OCI-LY7 (cell line): ENCODE measurements around the gene GFI1B. TPM values are rescaled to one million over a fixed set of nuclear protein-coding genes. Genes with fewer than 3 reads are reported as not detected.
A peak's percentile ranks its signal among the peaks of the same experiment; 100 is the strongest.

ENCODE experiments used
- BruUV-seq: library from RNA; stranded (reverse); fragments of 400-500 nt; replicated peaks from 2 replicates; lab custom pipeline; 2021; lab: Mats Ljungman, UMichigan
- CTCF ChIA-PET: fragments of 300-600 bp; sonication (Branson Sonifier 250); formaldehyde crosslinking; loops from one replicate; lab custom pipeline; 2022; ENCODE audit warnings: antibody characterized with exemption; ENCODE audit not compliant: unreplicated experiment; lab: Charles Lee
- POLR2A ChIA-PET: fragments of 300-600 bp; sonication (Branson Sonifier 250); formaldehyde crosslinking; loops from one replicate; lab custom pipeline; 2022; ENCODE audit warnings: antibody characterized with exemption; lab: Charles Lee
- DNase-seq: peaks from one replicate; pipeline ENCODE4 v3.0.0-alpha.2; 2015; ENCODE audit warnings: low spot score
- H2AFZ ChIP-seq: fragments of 200-600 bp; sonication (generic), shearing (Covaris generic); 2 replicates; pipeline ENCODE4 v1.6.1; 2014; ENCODE audit warnings: mild to moderate bottlenecking, antibody characterized with exemption, low read length, moderate library complexity
- H3K27ac ChIP-seq: fragments of 200-600 bp; sonication (generic); 2 replicates; pipeline ENCODE4 v1.5.1; 2014; ENCODE audit warnings: mixed run types, low read depth, mild to moderate bottlenecking, moderate library complexity, low read length, inconsistent platforms; ENCODE audit not compliant: poor library complexity, severe bottlenecking
- H3K36me3 ChIP-seq: fragments of 200-600 bp; sonication (generic); 2 replicates; pipeline ENCODE4 v1.6.1; 2014; ENCODE audit warnings: mild to moderate bottlenecking, antibody characterized with exemption, low read length, moderate library complexity, mixed read lengths; ENCODE audit not compliant: insufficient read depth
- H3K4me1 ChIP-seq: fragments of 200-600 bp; sonication (generic); 2 replicates; pipeline ENCODE4 v1.5.1; 2014; ENCODE audit warnings: mild to moderate bottlenecking, low read length; ENCODE audit not compliant: insufficient read depth, poor library complexity, severe bottlenecking
- H3K4me2 ChIP-seq: fragments of 200-600 bp; sonication (generic); 2 replicates; pipeline ENCODE4 v1.6.1; 2014; ENCODE audit warnings: mild to moderate bottlenecking, low read length
- H3K4me3 ChIP-seq: fragments of 200-600 bp; sonication (generic); 2 replicates; pipeline ENCODE4 v1.5.1; 2014; ENCODE audit warnings: mild to moderate bottlenecking, low read depth, low read length; ENCODE audit not compliant: poor library complexity, severe bottlenecking
- H3K79me2 ChIP-seq: fragments of 200-600 bp; sonication (generic); 2 replicates; pipeline ENCODE4 v1.6.1; 2016; ENCODE audit warnings: low read depth, mild to moderate bottlenecking, low read length, moderate library complexity, mixed read lengths; ENCODE audit not compliant: insufficient read depth
- H3K9me2 ChIP-seq: fragments of 200-600 bp; sonication (generic); 2 replicates; pipeline ENCODE4 v1.6.1; 2016; ENCODE audit warnings: mild to moderate bottlenecking, low read length, mixed read lengths; ENCODE audit not compliant: insufficient read depth
- H3K9me3 ChIP-seq: fragments of 200-600 bp; sonication (generic); 2 replicates; pipeline ENCODE4 v1.6.1; 2014; ENCODE audit warnings: mild to moderate bottlenecking, mixed run types, low read length, mixed read lengths
- H4K20me1 ChIP-seq: fragments of 200-600 bp; sonication (generic); 2 replicates; pipeline ENCODE4 v1.6.1; 2014; ENCODE audit warnings: mild to moderate bottlenecking, antibody characterized with exemption, low read length, moderate library complexity, mixed read lengths; ENCODE audit not compliant: insufficient read depth
- EZH2phosphoT487 ChIP-seq: fragments of 200-600 bp; sonication (generic); IDR thresholded peaks from 2 replicates; pipeline ENCODE4 v1.6.1; 2018; ENCODE audit warnings: low read depth, borderline replicate concordance, mild to moderate bottlenecking, mixed run types, antibody characterized with exemption, low read length, moderate library complexity, mixed read lengths
- intact Hi-C: fragments of 100-400 bp; cut with micrococcal nuclease; formaldehyde crosslinking; loops from one replicate; pipeline ENCODE4 v1.10.0; 2022; ENCODE audit not compliant: unreplicated experiment
- total RNA-seq, 2 experiments: library from RNA; depleted of rRNA in 1 of 2; stranded (reverse); fragments of >200 nt in 1 of 2; shearing (Covaris generic) in 1 of 2; gene quantifications; 2 replicates each; pipeline ENCODE4 v1.2.3, GENCODE V29; 2014 to 2022
- TF ChIP-seq, protein P1 (sequence below): fragments of 200-600 bp; sonication (generic); conservative IDR thresholded peaks from 2 replicates; pipeline ENCODE4 v1.5.1; 2014; ENCODE audit warnings: mild to moderate bottlenecking, antibody characterized with exemption, low read length, moderate library complexity, mixed read lengths

The GFI1B gene
- total RNA-seq, 2 experiments from 2014 or later = 0.50 to 4.9 TPM

DNA sequence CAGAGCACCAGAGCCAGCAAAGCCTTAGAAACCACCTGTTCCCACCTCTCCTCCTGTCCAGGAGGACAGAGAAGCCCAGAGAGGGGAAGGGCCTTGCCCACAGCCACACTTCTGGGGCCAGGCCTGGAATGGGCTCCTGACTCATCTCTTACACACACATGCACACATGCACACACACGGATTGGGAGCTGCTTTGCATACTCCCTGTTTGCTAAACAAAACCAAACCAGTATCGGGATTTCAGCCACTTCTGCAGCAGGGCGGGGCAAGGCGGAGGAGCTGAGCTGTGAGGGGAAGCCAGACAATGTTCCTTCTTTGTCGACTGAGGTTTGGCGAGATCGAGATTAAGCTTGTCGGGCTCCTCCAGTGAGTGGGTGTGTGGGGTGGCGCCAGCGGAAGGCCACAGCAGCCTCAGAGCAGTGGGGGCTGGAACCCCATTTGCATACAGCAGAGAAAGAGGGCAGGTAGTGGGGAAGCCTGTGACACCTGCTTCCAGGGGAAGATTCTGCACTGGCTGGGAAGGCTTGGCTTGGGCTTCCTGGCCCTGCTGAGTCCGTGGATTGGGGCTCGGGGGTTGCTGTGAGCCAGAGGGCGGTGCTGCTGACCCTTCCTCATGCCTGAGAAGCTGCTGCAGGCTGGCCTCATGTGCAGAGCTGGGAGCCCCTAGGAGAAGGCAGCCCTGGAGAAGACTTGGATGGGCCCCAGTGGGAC, 16.1 kb downstream of the GFI1B start:
- Histone ChIP-seq H3K9me3 (no peaks in the 10 kb centered on the region), H4K20me1 (no peaks in the 10 kb centered on the region), H3K4me1 (peaks cover 21% of the 10 kb centered on the region), H3K4me2 (peak overlapping the region; percentile 49), H3K9me2 (no peaks in the 10 kb centered on the region), H3K36me3 (no peaks in the 10 kb centered on the region), H3K27ac (no peak overlapping the region), H3K4me3 (peak overlapping the region; percentile 9), H2AFZ (peak overlapping the region; percentile 18; the same call in 1 of the 2 replicates), H3K79me2 (no peaks in the 10 kb centered on the region)
- no TSS peak for BruUV-seq
- CTCF ChIA-PET = no interaction called here
- intact Hi-C loops = no loop called here
- no peak for TF ChIP-seq EZH2phosphoT487
- TF ChIP-seq, protein P1, sequence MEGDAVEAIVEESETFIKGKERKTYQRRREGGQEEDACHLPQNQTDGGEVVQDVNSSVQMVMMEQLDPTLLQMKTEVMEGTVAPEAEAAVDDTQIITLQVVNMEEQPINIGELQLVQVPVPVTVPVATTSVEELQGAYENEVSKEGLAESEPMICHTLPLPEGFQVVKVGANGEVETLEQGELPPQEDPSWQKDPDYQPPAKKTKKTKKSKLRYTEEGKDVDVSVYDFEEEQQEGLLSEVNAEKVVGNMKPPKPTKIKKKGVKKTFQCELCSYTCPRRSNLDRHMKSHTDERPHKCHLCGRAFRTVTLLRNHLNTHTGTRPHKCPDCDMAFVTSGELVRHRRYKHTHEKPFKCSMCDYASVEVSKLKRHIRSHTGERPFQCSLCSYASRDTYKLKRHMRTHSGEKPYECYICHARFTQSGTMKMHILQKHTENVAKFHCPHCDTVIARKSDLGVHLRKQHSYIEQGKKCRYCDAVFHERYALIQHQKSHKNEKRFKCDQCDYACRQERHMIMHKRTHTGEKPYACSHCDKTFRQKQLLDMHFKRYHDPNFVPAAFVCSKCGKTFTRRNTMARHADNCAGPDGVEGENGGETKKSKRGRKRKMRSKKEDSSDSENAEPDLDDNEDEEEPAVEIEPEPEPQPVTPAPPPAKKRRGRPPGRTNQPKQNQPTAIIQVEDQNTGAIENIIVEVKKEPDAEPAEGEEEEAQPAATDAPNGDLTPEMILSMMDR = no peak
- DNase-seq = peak; percentile 32
- POLR2A ChIA-PET = no interaction called here

DNA sequence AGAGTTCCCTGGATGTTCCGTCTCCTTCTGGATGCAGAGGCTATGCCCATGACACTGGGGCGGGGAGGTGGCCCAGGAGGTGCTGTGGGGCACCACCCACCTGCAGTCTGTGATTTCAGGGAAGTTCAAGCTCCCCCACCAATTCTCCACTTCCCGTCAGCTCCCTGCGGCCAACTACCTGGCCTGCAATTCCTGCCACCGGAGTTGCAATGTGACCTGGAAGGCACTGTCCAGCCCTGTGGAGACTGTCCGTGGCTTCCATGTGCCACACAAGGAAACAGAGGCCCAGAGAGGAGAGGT, 16.6 kb downstream of the GFI1B start:
- no peak overlapping the region for H3K27ac ChIP-seq
- H4K20me1 ChIP-seq = no peaks in the 10 kb centered on the region
- H3K36me3 ChIP-seq = no peaks in the 10 kb centered on the region
- H3K4me3 ChIP-seq = no peak overlapping the region
- ChIA-PET POLR2A (no interaction called here), CTCF (no interaction called here)
- H3K9me2 ChIP-seq = no peaks in the 10 kb centered on the region
- no peak for DNase-seq
- intact Hi-C loops = no loop called here
- no peaks in the 10 kb centered on the region for H3K9me3 ChIP-seq
- no TSS peak for BruUV-seq
- H3K4me2 ChIP-seq = peak overlapping the region; percentile 49
- no peaks in the 10 kb centered on the region for H3K79me2 ChIP-seq
- no peak overlapping the region for H2AFZ ChIP-seq
- TF ChIP-seq EZH2phosphoT487 = no peak
- TF ChIP-seq, protein P1 = no peak
- H3K4me1 ChIP-seq = peaks cover 21% of the 10 kb centered on the region

DNA sequence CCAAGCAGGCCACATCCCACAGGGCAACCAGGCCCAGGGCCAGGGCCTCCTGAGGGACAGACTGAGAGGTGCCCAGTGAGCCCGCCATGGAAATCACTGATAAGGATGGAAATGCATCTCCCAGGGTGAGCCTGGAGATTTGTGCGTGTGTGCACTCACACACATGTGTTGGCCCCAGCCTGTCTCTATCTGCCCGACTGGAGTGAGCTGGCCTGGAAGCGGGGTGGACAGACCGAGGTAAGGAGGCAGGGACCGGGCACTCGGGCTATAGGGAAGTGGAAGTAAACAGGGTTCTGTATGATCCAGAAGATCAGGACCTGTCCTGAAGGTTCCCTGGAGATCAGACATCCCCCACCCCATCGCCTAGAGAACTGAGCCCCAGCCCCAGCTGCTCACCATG, 17.4 kb downstream of the GFI1B start:
- TF ChIP-seq, protein P1 = no peak
- no peak for TF ChIP-seq EZH2phosphoT487
- no peaks in the 10 kb centered on the region for H3K79me2 ChIP-seq
- no peak overlapping the region for H3K27ac ChIP-seq
- H3K4me2 ChIP-seq = no peak overlapping the region
- ChIA-PET POLR2A (no interaction called here), CTCF (no interaction called here)
- peaks cover 21% of the 10 kb centered on the region for H3K4me1 ChIP-seq
- no peaks in the 10 kb centered on the region for H3K9me3 ChIP-seq
- no peak overlapping the region for H3K4me3 ChIP-seq
- no peak overlapping the region for H2AFZ ChIP-seq
- no peaks in the 10 kb centered on the region for H3K36me3 ChIP-seq
- intact Hi-C loops = no loop called here
- no peaks in the 10 kb centered on the region for H3K9me2 ChIP-seq
- BruUV-seq = no TSS peak
- no peaks in the 10 kb centered on the region for H4K20me1 ChIP-seq
- DNase-seq = no peak
